ENCODE data around the gene MTNR1A. TPM values are rescaled to one million over a fixed set of nuclear protein-coding genes. Genes with fewer than 3 reads are reported as not detected.

MTNR1A gene
- 0.23 TPM in 1 of 2 replicates, not detected in the other for total RNA-seq (2011; cell fraction: chromatin; rRNA removed; ENCODE audit: low replicate concordance)
- total RNA-seq (2011; cell fraction: nucleolus; rRNA removed), result 0.33 TPM in 1 of 2 replicates, not detected in the other
- 0.29 TPM in 1 of 2 replicates, not detected in the other for total RNA-seq (2011; cell fraction: nucleoplasm; rRNA removed)
- total RNA-seq (2014; rRNA removed) (0.12 TPM in 1 of 2 replicates, not detected in the other), total RNA-seq (2014; rRNA removed; fragmentation: Illumina TruSeq; extraction: Trizol) (not detected in 2 replicates), total RNA-seq (2015; rRNA removed; fragmentation: Illumina TruSeq; extraction: Trizol) (0.11 TPM in 1 of 2 replicates, not detected in the other), total RNA-seq (2021) (not detected in 2 replicates), polyA plus RNA-seq (2011; rRNA removed) (not detected in 2 replicates), polyA plus RNA-seq (2014; fragmentation: Illumina TruSeq; extraction: Trizol) (0.09 and 0.12 TPM in 2 replicates), polyA plus RNA-seq (2014; fragmentation: Nextera tagmentation; extraction: Ambion mirVana) (under 1 TPM in 1 of 2 experiments, not detected in 1; 0.10 TPM), polyA plus RNA-seq (2014; rRNA removed) (0.12 TPM in 1 of 2 replicates, not detected in the other), polyA minus RNA-seq (2011; rRNA and poly(A)+ RNA removed) (not detected in 2 replicates), Bru-seq, nascent RNA (percentile 23 among the genes with signal in this experiment), BruChase-seq, experiment 1, labeled RNA remaining after a 2-hour chase (percentile 34 among the genes with signal in this experiment), BruChase-seq, experiment 2, labeled RNA remaining after a 6-hour chase (percentile 37 among the genes with signal in this experiment)
- 0.12 TPM in 1 of 2 replicates, not detected in the other for polyA plus RNA-seq (2011; cell fraction: cytosol; rRNA removed)
- polyA plus RNA-seq (2011; cell fraction: nucleus; rRNA removed), result not detected in 2 replicates
- 0.05 and 0.29 TPM in 2 replicates for polyA plus RNA-seq (2012)
- polyA minus RNA-seq (2011; cell fraction: cytosol; rRNA and poly(A)+ RNA removed), result not detected in 2 replicates
- not detected in 2 replicates for polyA minus RNA-seq (2011; cell fraction: nucleus; rRNA and poly(A)+ RNA removed)
- long read RNA-seq, experiment 1, partial matches to known transcripts, result 0 of 1 reads
- long read RNA-seq, experiment 1, other reads (novel, unspliced or antisense), result 1 of 1 reads
- long read RNA-seq, experiment 2, result 0 reads
- long read RNA-seq, experiment 3, result 0 reads

DNA sequence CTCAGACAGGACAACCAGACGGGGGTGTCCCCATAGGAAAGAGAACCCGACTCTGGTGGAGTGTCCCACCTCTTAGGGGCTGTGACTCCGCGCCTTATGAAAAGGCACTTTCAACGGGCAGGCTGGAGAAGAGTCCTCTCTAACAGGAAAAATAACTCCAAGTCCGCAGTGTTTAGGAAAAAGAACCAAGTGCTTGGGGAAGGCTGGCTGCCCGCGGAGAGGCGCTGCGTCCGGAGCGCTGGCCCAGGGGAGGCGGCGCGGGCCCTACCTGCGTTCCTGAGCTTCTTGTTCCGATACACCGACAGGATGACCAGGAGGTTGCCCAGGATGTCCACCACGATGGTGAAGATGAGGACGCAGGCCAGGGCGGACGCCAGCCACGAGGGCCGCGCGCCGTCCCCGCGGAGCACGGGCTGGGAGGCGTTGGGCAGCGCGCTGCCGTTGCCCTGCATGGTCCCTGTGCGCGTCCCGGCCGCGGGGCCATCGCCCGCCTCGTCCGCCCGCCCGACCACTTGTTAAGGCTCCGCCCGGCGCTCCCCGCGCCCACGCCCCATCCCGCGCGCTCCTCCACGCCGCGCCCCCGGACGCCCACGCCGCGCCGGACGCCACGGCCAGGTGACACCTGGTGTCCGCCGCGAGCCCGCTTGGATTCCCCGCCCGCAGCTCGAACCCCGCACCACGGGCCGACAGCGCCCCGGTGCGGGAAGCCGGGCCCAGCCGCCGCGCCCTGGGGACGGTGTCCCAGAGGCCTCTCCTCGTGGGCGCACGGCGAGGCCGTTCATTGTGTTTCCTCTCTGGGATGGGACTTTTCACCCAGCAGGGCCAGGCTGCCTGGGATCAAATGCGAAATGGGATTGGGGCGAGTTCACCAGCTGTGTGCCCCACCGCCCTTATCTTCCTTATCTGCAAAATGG, at the start of gene MTNR1A:
Gene MTNR1A, minus strand, starts transcription at position 654 of the 914 bp plus-strand sequence. Its CDS starts 202 bp downstream, at position 452.
- CTCF ChIA-PET (ENCODE audit: low intra/inter-chr PET ratio), result no interaction called here
- no peaks in the 10 kb centered on the region for H3K36me3 ChIP-seq (ENCODE audit: control insufficient read depth, insufficient read depth, low read length)
- TF ChIP-seq IRF2 (CRISPR knock-in tag; IDR thresholded peaks at IDR 0.05) (no peak), JUN (IDR thresholded peaks at IDR 0.05; ENCODE audit: borderline replicate concordance, low read depth, low read length) (no peak), JUN (CRISPR knock-in tag; IDR thresholded peaks at IDR 0.05; ENCODE audit: borderline replicate concordance) (no peak), PTBP1 (IDR thresholded peaks at IDR 0.05; ENCODE audit: low read depth, low read length) (no peak), HOXB6 (CRISPR knock-in tag; IDR thresholded peaks at IDR 0.05; ENCODE audit: borderline replicate concordance) (no peak), ASH1L (IDR thresholded peaks at IDR 0.05; ENCODE audit: borderline replicate concordance, low read depth, partially characterized antibody) (no peak), KDM1A (IDR thresholded peaks at IDR 0.05) (no peak), POLR2AphosphoS5 (IDR thresholded peaks at IDR 0.05; ENCODE audit: control insufficient read depth, insufficient read depth, low read depth, low read length) (no peak), HNRNPUL1 (IDR thresholded peaks at IDR 0.05; ENCODE audit: low read length) (no peak), MBD2 (IDR thresholded peaks at IDR 0.05; ENCODE audit: borderline replicate concordance, low read depth) (no peak), ETV6 (IDR thresholded peaks at IDR 0.05; ENCODE audit: borderline replicate concordance in 1 of 2, low read depth in 2 of 2, low read length in 1 of 2) (no peak), ETV6 (CRISPR knock-in tag; IDR thresholded peaks at IDR 0.05; ENCODE audit: borderline replicate concordance) (no peak), SMARCE1 (IDR thresholded peaks at IDR 0.05) (no peak)
- TF ChIP-seq, protein P1, sequence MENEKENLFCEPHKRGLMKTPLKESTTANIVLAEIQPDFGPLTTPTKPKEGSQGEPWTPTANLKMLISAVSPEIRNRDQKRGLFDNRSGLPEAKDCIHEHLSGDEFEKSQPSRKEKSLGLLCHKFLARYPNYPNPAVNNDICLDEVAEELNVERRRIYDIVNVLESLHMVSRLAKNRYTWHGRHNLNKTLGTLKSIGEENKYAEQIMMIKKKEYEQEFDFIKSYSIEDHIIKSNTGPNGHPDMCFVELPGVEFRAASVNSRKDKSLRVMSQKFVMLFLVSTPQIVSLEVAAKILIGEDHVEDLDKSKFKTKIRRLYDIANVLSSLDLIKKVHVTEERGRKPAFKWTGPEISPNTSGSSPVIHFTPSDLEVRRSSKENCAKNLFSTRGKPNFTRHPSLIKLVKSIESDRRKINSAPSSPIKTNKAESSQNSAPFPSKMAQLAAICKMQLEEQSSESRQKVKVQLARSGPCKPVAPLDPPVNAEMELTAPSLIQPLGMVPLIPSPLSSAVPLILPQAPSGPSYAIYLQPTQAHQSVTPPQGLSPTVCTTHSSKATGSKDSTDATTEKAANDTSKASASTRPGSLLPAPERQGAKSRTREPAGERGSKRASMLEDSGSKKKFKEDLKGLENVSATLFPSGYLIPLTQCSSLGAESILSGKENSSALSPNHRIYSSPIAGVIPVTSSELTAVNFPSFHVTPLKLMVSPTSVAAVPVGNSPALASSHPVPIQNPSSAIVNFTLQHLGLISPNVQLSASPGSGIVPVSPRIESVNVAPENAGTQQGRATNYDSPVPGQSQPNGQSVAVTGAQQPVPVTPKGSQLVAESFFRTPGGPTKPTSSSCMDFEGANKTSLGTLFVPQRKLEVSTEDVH (IDR thresholded peaks at IDR 0.05; ENCODE audit: low read depth, partially characterized antibody), result no peak
- peak within 1 kb of the TSS; percentile 60; the same call in 1 of the 2 replicates for H2AFZ ChIP-seq (ENCODE audit: low read depth, low read length)
- peaks cover 19% of the 10 kb centered on the region in 2 experiments; a peak in 4 of 5 replicates for H3K27me3 ChIP-seq (ENCODE audit: control insufficient read depth in 2 of 2, insufficient read depth in 2 of 2, low read length in 2 of 2)
- peak within 1 kb of the TSS; percentile 58 for H3K4me2 ChIP-seq (ENCODE audit: insufficient read depth, low read length)
- H3K9me1 ChIP-seq (ENCODE audit: control insufficient read depth, insufficient read depth, low read length), result no peaks in the 10 kb centered on the region
- BruUV-seq (replicated peaks), result no TSS peak
- POLR2A ChIA-PET, result no interaction called here
- FAIRE-seq, result no peak
- in situ Hi-C loops (cut with MboI) (no loop called here), intact Hi-C loops (cut with micrococcal nuclease) (no loop called here)
- H3K4me3 ChIP-seq, result no peak within 1 kb of the TSS
- WGBS (ENCODE audit: insufficient coverage, low coverage, missing lambda C conversion rate), result 45% methylated on average over 34 of the region's 91 CpGs
- H4K20me1 ChIP-seq (replicated peaks; ENCODE audit: control insufficient read depth, insufficient read depth, low read length), result no peaks in the 10 kb centered on the region; the same call in 1 of the 2 replicates
- peaks cover 0 to 8% of the 10 kb centered on the region in 2 experiments; a peak in 1 of 5 replicates for H3K4me1 ChIP-seq (replicated peaks in 1 of 2; ENCODE audit: control insufficient read depth in 2 of 2, insufficient read depth in 2 of 2, low read length in 2 of 2)
- no peak for DNase-seq (ENCODE audit: extremely low read depth in 1 of 4, low spot score in 3 of 4)
- no peaks in the 10 kb centered on the region for H3K9me3 ChIP-seq (replicated peaks; ENCODE audit: control insufficient read depth, insufficient read depth, low read depth, low read length)
- H3K9ac ChIP-seq (ENCODE audit: insufficient read depth in 1 of 2, low read depth in 2 of 2, low read length in 2 of 2), result no peak within 1 kb of the TSS
- ATAC-seq, result peak; percentile 21; the same call in 1 of the 3 replicates
- H3K79me2 ChIP-seq (ENCODE audit: control insufficient read depth, insufficient read depth, low read length), result no peaks in the 10 kb centered on the region
- no peak within 1 kb of the TSS for H3K27ac ChIP-seq (ENCODE audit: extremely low read depth, low read depth, low read length)
